DOHH2 (cell line): ENCODE measurements around the gene TMCC3.

ENCODE experiments used
- H3F3A ChIP-seq: fragments of 200-600 bp; sonication (generic), shearing (Covaris generic); 2 replicates; pipeline ENCODE4 v1.6.0; 2016; ENCODE audit warnings: antibody characterized with exemption, mild to moderate bottlenecking; ENCODE audit not compliant: control insufficient read depth, insufficient read depth
- H3K27ac ChIP-seq: fragments of 200-600 bp; sonication (generic); 2 replicates; pipeline ENCODE4 v1.5.1; 2014; ENCODE audit warnings: low read depth, mild to moderate bottlenecking, low read length, moderate library complexity
- H3K27me3 ChIP-seq: fragments of 200-600 bp; sonication (generic); 2 replicates; pipeline ENCODE4 v1.6.1; 2014; ENCODE audit warnings: mild to moderate bottlenecking, low read length, mixed read lengths; ENCODE audit not compliant: control insufficient read depth
- H3K36me3 ChIP-seq: fragments of 200-600 bp; sonication (generic); 2 replicates; pipeline ENCODE4 v1.6.1; 2014; ENCODE audit warnings: mild to moderate bottlenecking, low read length, moderate library complexity, mixed read lengths; ENCODE audit not compliant: control insufficient read depth
- H3K4me1 ChIP-seq: fragments of 200-600 bp; sonication (generic); 2 replicates; pipeline ENCODE4 v1.6.1; 2014; ENCODE audit warnings: mild to moderate bottlenecking, low read length, mixed read lengths; ENCODE audit not compliant: control insufficient read depth
- H3K4me2 ChIP-seq: fragments of 200-600 bp; sonication (generic); 2 replicates; pipeline ENCODE4 v1.6.0; 2014; ENCODE audit warnings: mild to moderate bottlenecking, low read length, moderate library complexity
- H3K4me3 ChIP-seq: fragments of 200-600 bp; sonication (generic); 2 replicates; pipeline ENCODE4 v1.5.1; 2014; ENCODE audit warnings: mild to moderate bottlenecking, low read length, mixed read lengths
- H3K79me2 ChIP-seq: fragments of 200-600 bp; sonication (generic); 2 replicates; pipeline ENCODE4 v1.6.1; 2014; ENCODE audit warnings: mild to moderate bottlenecking, low read length, mixed read lengths; ENCODE audit not compliant: control insufficient read depth
- H3K9me2 ChIP-seq: fragments of 200-600 bp; sonication (generic); replicated peaks from 2 replicates; pipeline ENCODE4 v1.6.1; 2014; ENCODE audit warnings: mild to moderate bottlenecking, low read length, mixed read lengths; ENCODE audit not compliant: control insufficient read depth
- H3K9me3 ChIP-seq: fragments of 200-600 bp; sonication (generic); 2 replicates; pipeline ENCODE4 v1.6.1; 2014; ENCODE audit warnings: antibody characterized with exemption, low read length, mixed read lengths; ENCODE audit not compliant: control insufficient read depth, insufficient read depth
- H4K20me1 ChIP-seq: fragments of 200-600 bp; sonication (generic); 2 replicates; pipeline ENCODE4 v1.6.0; 2014; ENCODE audit warnings: low read depth, mild to moderate bottlenecking, antibody characterized with exemption, low read length, moderate library complexity; ENCODE audit not compliant: control insufficient read depth, insufficient read depth
- CTCF ChIP-seq: fragments of 200-600 bp; sonication (generic); IDR thresholded peaks from one replicate; pipeline ENCODE4 v1.5.1; 2014; ENCODE audit warnings: antibody characterized with exemption, mild to moderate bottlenecking, low read depth, low read length; ENCODE audit not compliant: poor library complexity, severe bottlenecking
- EZH2phosphoT487 ChIP-seq: fragments of 200-600 bp; sonication (generic); IDR thresholded peaks from 2 replicates; pipeline ENCODE4 v1.6.1; 2017; ENCODE audit warnings: borderline replicate concordance, mild to moderate bottlenecking, antibody characterized with exemption, low read length, moderate library complexity, mixed read lengths

TMCC3 gene

GRCh38 chr12:94678849-94679248, 28.5 kb upstream of the TMCC3 start:
- Histone ChIP-seq H3K27ac (no peak overlapping the region), H3K79me2 (no peaks in the 10 kb centered on the region), H3F3A (no peaks in the 10 kb centered on the region), H3K4me3 (no peak overlapping the region), H3K9me3 (no peaks in the 10 kb centered on the region), H3K27me3 (no peaks in the 10 kb centered on the region), H3K4me1 (peaks cover 26% of the 10 kb centered on the region), H3K4me2 (no peak overlapping the region), H3K36me3 (no peaks in the 10 kb centered on the region), H3K9me2 (no peaks in the 10 kb centered on the region), H4K20me1 (no peaks in the 10 kb centered on the region)
- TF ChIP-seq CTCF (no peak), EZH2phosphoT487 (no peak)

- no peak overlapping the region for H3K4me3 ChIP-seq
- H3K27me3 ChIP-seq: no peaks in the 10 kb centered on the region
- H3K79me2 ChIP-seq: no peaks in the 10 kb centered on the region
- H3K4me1 ChIP-seq: peaks cover 24% of the 10 kb centered on the region
- no peak overlapping the region for H3K4me2 ChIP-seq
- no peaks in the 10 kb centered on the region for H4K20me1 ChIP-seq
- no peak overlapping the region for H3K27ac ChIP-seq
- no peaks in the 10 kb centered on the region for H3F3A ChIP-seq
- no peaks in the 10 kb centered on the region for H3K9me3 ChIP-seq
- no peaks in the 10 kb centered on the region for H3K9me2 ChIP-seq
- no peaks in the 10 kb centered on the region for H3K36me3 ChIP-seq
- TF ChIP-seq EZH2phosphoT487 (no peak), CTCF (no peak)
These were observed 28.0 kb upstream of the TMCC3 start for GRCh38 chr12:94678379-94678778.

- no peaks in the 10 kb centered on the region for H3K9me3 ChIP-seq
- no peak overlapping the region for H3K4me3 ChIP-seq
- no peaks in the 10 kb centered on the region for H3K36me3 ChIP-seq
- no peaks in the 10 kb centered on the region for H4K20me1 ChIP-seq
- no peaks in the 10 kb centered on the region for H3K27me3 ChIP-seq
- no peaks in the 10 kb centered on the region for H3F3A ChIP-seq
- H3K79me2 ChIP-seq: no peaks in the 10 kb centered on the region
- H3K4me2 ChIP-seq: no peak overlapping the region
- no peaks in the 10 kb centered on the region for H3K9me2 ChIP-seq
- no peak overlapping the region for H3K27ac ChIP-seq
- TF ChIP-seq EZH2phosphoT487: no peak
- no peak for TF ChIP-seq CTCF
- H3K4me1 ChIP-seq: peaks cover 18% of the 10 kb centered on the region
These were observed 27.4 kb upstream of the TMCC3 start for GRCh38 chr12:94677778-94678177.

GRCh38 chr12:94676922-94677321, 26.6 kb upstream of the TMCC3 start:
- no peak for TF ChIP-seq CTCF
- no peak for TF ChIP-seq EZH2phosphoT487
- Histone ChIP-seq H3K9me2 (no peaks in the 10 kb centered on the region), H3K27ac (no peak overlapping the region), H3K4me2 (no peak overlapping the region), H3K36me3 (no peaks in the 10 kb centered on the region), H3F3A (no peaks in the 10 kb centered on the region), H3K4me3 (no peak overlapping the region), H3K9me3 (no peaks in the 10 kb centered on the region), H4K20me1 (no peaks in the 10 kb centered on the region), H3K27me3 (no peaks in the 10 kb centered on the region), H3K4me1 (peaks cover 11% of the 10 kb centered on the region), H3K79me2 (no peaks in the 10 kb centered on the region)
